ENCODE data around the gene RPL37A.

The RPL37A gene

DNA sequence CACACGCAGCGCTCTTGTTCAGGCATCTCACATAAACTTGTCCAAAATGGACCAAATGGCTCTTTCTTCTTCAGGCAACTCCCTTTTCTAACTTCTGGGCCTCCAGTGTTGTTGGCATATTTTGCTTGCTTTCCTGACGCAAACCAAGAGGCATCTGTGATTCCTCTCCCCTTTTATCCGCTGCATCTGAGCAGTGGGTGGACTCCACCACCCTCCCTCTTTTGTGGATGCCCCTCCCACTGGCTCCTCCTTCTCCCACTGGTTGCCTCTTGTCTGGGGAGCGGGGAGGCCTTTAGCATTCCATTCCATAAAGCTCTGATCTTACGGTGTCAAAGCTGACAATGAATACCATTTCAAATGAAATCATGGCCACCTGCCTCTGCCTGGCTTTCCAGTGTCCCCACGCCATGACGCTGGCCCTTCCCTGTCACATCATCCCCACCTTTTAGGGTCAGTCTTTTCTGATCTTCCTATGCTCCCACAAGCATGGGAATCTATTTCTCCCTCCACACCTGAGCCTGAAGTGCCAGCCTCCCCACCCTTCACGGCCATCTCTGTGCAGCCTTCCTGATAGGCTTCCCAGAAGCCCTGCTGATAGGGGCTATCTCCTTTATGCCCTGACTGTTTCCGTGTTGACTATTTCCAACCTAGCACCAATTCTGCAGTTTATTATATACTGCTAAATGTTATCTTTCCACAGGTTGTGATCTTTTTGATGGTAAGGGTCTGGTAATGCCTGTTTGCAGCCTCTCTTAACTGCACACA, 51.5 kb downstream of the RPL37A start:
- DNase-seq = no peak

DNA sequence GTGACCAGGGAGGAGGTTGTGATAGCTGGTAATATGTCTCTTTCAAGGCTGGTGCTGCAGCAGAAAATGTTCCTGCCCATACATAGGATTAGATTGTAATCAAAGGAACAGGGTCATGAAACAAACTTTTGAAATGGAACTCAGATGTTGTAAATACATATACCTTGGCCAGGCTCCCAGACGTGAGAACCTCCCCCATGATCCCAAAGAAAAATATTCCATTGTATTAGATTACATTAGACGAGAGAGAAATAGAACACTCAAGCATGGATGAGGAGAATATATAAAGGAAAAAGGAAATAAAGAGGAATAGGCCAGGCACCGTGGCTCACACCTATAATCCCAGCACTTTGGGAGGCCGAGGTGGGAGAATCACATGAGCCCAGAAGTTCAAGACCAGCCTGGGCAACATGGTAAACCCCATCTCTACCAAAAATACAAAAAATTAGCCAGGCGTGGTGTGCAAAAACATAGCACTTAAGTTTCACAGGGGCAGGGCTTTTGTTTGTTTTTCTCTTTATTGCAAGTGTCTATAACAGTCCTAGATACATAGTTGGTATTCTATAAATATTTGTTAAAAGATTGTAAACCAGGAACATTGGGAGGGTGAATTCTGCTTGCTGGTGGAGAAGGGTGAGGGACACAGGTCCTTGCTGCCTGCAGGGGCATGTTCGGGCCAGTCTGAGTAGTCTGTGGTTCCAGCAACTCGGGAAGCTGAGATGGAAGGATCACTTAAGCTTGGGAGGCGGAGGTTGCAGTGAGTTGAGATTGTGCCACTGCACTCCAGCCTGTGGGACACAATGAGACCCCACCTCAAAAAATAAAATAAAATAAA, 52.8 kb downstream of the RPL37A start:
- no peak for DNase-seq

DNA sequence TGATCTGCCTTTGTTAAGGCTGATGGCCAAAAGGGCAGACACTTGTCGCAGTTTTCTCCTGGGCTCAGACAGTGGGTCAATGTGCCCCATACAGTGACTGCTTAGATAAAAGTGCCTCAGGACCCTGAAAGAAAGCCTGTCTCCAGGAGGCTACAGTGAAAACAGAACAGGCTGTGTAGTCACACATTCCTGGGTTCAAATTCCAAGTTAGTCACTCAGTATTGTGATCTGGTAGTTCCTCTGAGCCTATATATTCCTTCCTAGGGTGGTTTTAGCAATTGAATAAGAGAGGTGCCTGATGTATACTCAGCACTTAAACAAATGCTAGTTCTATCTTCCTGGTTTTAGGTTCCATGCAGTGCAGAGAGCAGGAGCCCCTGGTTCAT, 54.4 kb downstream of the RPL37A start:
- no peak for DNase-seq
